SK-N-SH (cell line): ENCODE data around the gene TRIM28. TPM values are rescaled to one million over a fixed set of nuclear protein-coding genes. Genes with fewer than 3 reads are reported as not detected.

Source experiments
- CTCF ChIA-PET: fragments of 300-600, 350-600 bp; formaldehyde crosslinking; extraction: SDS; loops from one replicate; lab custom pipeline; 2021; lab: Yijun Ruan, JAX
- POLR2A ChIA-PET: fragments of 350-600 bp; sonication (Branson Sonifier 250); formaldehyde crosslinking; extraction: SDS; loops from one replicate; lab custom pipeline; 2020; ENCODE audit warnings: antibody characterized with exemption, inconsistent platforms; lab: Yijun Ruan, JAX
- DNase-seq: peaks from one replicate; pipeline ENCODE4 v3.0.0; 2012
- H2AFZ ChIP-seq: fragments of 200-600 bp; sonication (generic); 2 replicates; pipeline ENCODE4 v1.8.1; 2016; ENCODE audit warnings: antibody characterized with exemption, mild to moderate bottlenecking, low read depth
- H3F3A ChIP-seq: fragments of 200-600 bp; sonication (generic); replicated peaks from 2 replicates; pipeline ENCODE3; 2016; ENCODE audit warnings: antibody characterized with exemption, mild to moderate bottlenecking; ENCODE audit not compliant: insufficient read depth
- H3K27ac ChIP-seq, 2 experiments: fragments of 200-500 bp in 1 of 2; fragments of 200-600 bp in 1 of 2; sonication (Bioruptor generic) in 1 of 2; sonication (generic), shearing (Covaris generic) in 1 of 2; 2 replicates each; pipeline versions ENCODE4 v1.5.1 to v1.6.1; 2014 to 2016; ENCODE audit warnings: low read depth in 2 of 2, inconsistent platforms in 1 of 2, low read length in 1 of 2, mild to moderate bottlenecking in 1 of 2, mixed read lengths in 1 of 2
- H3K27me3 ChIP-seq: fragments of 200-600 bp; sonication (generic), shearing (Covaris generic); 2 replicates; pipeline ENCODE4 v1.6.1; 2016; ENCODE audit warnings: mixed run types; ENCODE audit not compliant: insufficient read depth
- H3K36me3 ChIP-seq, 2 experiments: fragments of 200-500 bp in 1 of 2; fragments of 200-600 bp in 1 of 2; sonication (Bioruptor generic) in 1 of 2; sonication (generic) in 1 of 2; replicated peaks in 1 of 2; 2 replicates each; pipeline versions ENCODE3 to v1.5.1; 2014 to 2016; ENCODE audit warnings: low read length in 1 of 2, mild to moderate bottlenecking in 1 of 2; ENCODE audit not compliant: insufficient read depth in 2 of 2, control insufficient read depth in 1 of 2
- H3K4me1 ChIP-seq, 2 experiments: fragments of 200-500 bp in 1 of 2; fragments of 200-600 bp in 1 of 2; sonication (Bioruptor generic) in 1 of 2; sonication (generic), shearing (Covaris generic) in 1 of 2; 2 replicates each; pipeline versions ENCODE4 v1.5.1 to v1.6.1; 2014 to 2016; ENCODE audit warnings: low read depth in 1 of 2, low read length in 1 of 2, mixed run types in 1 of 2; ENCODE audit not compliant: insufficient read depth in 2 of 2, control insufficient read depth in 1 of 2
- H3K4me2 ChIP-seq: fragments of 200-600 bp; sonication (generic), shearing (Covaris generic); 2 replicates; pipeline ENCODE4 v1.6.1; 2017; ENCODE audit warnings: mixed run types
- H3K4me3 ChIP-seq, 2 experiments: fragments of 200-500 bp in 1 of 2; fragments of 200-600 bp in 1 of 2; sonication (Bioruptor generic) in 1 of 2; sonication (generic), shearing (Covaris generic) in 1 of 2; 2 replicates each; pipeline versions ENCODE4 v1.5.1 to v1.8.1; 2014 to 2016; ENCODE audit warnings: low read depth in 2 of 2, inconsistent platforms in 1 of 2, low read length in 1 of 2, mild to moderate bottlenecking in 1 of 2, mixed read lengths in 1 of 2, moderate library complexity in 1 of 2
- H3K79me2 ChIP-seq: fragments of 200-600 bp; sonication (generic); 2 replicates; pipeline ENCODE4 v1.8.1; 2017; ENCODE audit warnings: mild to moderate bottlenecking; ENCODE audit not compliant: insufficient read depth
- H3K9ac ChIP-seq: fragments of 200-600 bp; sonication (generic); 2 replicates; pipeline ENCODE4 v1.6.1; 2017; ENCODE audit warnings: mixed run types
- H3K9me2 ChIP-seq: fragments of 200-600 bp; sonication (generic); 2 replicates; pipeline ENCODE4 v1.6.1; 2017; ENCODE audit warnings: mixed run types
- H3K9me3 ChIP-seq: fragments of 200-600 bp; sonication (generic); 2 replicates; pipeline ENCODE4 v1.6.1; 2017; ENCODE audit warnings: mixed run types, mild to moderate bottlenecking, moderate library complexity
- H4K20me1 ChIP-seq: fragments of 200-600 bp; sonication (generic); 2 replicates; pipeline ENCODE4 v1.6.1; 2017; ENCODE audit warnings: mild to moderate bottlenecking, mixed run types; ENCODE audit not compliant: insufficient read depth
- CHD2 ChIP-seq: fragments of 150-350 bp; IDR thresholded peaks from 2 replicates; pipeline ENCODE4 v1.6.1; 2018; ENCODE audit warnings: low read length; ENCODE audit not compliant: partially characterized antibody
- ELF1 ChIP-seq: IDR thresholded peaks from 2 replicates; pipeline ENCODE4 v1.4.0; 2012
- EP300 ChIP-seq, 2 experiments: IDR thresholded peaks; 2 replicates each; pipeline versions ENCODE4 v1.4.0 to v1.6.1; 2012; ENCODE audit warnings: borderline replicate concordance in 1 of 2, low read depth in 1 of 2, low read length in 1 of 2
- EZH2phosphoT487 ChIP-seq: fragments of 200-600 bp; sonication (generic); IDR thresholded peaks from 2 replicates; pipeline ENCODE4 v1.6.1; 2017; ENCODE audit warnings: low read depth, mixed run types, mild to moderate bottlenecking, antibody characterized with exemption, moderate library complexity, borderline replicate concordance
- MEF2A ChIP-seq: IDR thresholded peaks from 2 replicates; pipeline ENCODE4 v1.4.0; 2012; ENCODE audit warnings: low read depth, borderline replicate concordance
- MXI1 ChIP-seq: IDR thresholded peaks from 2 replicates; pipeline ENCODE4 v1.6.1; 2012; ENCODE audit warnings: mild to moderate bottlenecking, low read depth, low read length, improper control_type of control experiment
- NRF1 ChIP-seq: IDR thresholded peaks from 2 replicates; pipeline ENCODE4 v1.6.1; 2012; ENCODE audit warnings: low read depth, mild to moderate bottlenecking, low read length
- POLR2AphosphoS5 ChIP-seq: IDR thresholded peaks from 2 replicates; pipeline ENCODE4 v1.6.1; 2012; ENCODE audit warnings: low read depth, low read length
- RXRA ChIP-seq: IDR thresholded peaks from 2 replicates; pipeline ENCODE4 v1.4.0; 2012; ENCODE audit warnings: low read depth, mild to moderate bottlenecking, borderline replicate concordance
- SMC3 ChIP-seq: IDR thresholded peaks from 2 replicates; pipeline ENCODE4 v1.6.1; 2012; ENCODE audit warnings: low read depth, low read length, improper control_type of control experiment
- USF2 ChIP-seq: fragments of 150-350 bp; IDR thresholded peaks from 2 replicates; pipeline ENCODE4 v1.6.1; 2017; ENCODE audit warnings: antibody characterized with exemption, low read length, low read depth, borderline replicate concordance
- YY1 ChIP-seq: IDR thresholded peaks from 2 replicates; pipeline ENCODE4 v1.4.0; 2012; ENCODE audit warnings: low read depth, mild to moderate bottlenecking
- WGBS: methylation state at CpG from one replicate; pipeline ENCODE4 v1.1.6; 2017; ENCODE audit warnings: low lambda C conversion rate; 5-methylcytosine and 5-hydroxymethylcytosine counted together
- polyA plus RNA-seq, 3 experiments: library from polyadenylated mRNA; depleted of rRNA; stranded (reverse); fragments of >200 nt; gene quantifications; 2 replicates each; pipeline ENCODE4 v1.2.3, GENCODE V29; 2012
- TF ChIP-seq, protein P1 (sequence below): IDR thresholded peaks from 2 replicates; pipeline ENCODE4 v1.4.0; 2012; ENCODE audit warnings: low read depth, borderline replicate concordance
- TF ChIP-seq, protein P2 (sequence below): fragments of 200-600 bp; sonication (generic); IDR thresholded peaks from 2 replicates; pipeline ENCODE4 v1.6.1; 2017; ENCODE audit warnings: antibody characterized with exemption, mild to moderate bottlenecking, moderate library complexity

The TRIM28 gene
- polyA plus RNA-seq, 1 of the 3 experiments (the other 2 are of a cell fraction) = 594 TPM

DNA sequence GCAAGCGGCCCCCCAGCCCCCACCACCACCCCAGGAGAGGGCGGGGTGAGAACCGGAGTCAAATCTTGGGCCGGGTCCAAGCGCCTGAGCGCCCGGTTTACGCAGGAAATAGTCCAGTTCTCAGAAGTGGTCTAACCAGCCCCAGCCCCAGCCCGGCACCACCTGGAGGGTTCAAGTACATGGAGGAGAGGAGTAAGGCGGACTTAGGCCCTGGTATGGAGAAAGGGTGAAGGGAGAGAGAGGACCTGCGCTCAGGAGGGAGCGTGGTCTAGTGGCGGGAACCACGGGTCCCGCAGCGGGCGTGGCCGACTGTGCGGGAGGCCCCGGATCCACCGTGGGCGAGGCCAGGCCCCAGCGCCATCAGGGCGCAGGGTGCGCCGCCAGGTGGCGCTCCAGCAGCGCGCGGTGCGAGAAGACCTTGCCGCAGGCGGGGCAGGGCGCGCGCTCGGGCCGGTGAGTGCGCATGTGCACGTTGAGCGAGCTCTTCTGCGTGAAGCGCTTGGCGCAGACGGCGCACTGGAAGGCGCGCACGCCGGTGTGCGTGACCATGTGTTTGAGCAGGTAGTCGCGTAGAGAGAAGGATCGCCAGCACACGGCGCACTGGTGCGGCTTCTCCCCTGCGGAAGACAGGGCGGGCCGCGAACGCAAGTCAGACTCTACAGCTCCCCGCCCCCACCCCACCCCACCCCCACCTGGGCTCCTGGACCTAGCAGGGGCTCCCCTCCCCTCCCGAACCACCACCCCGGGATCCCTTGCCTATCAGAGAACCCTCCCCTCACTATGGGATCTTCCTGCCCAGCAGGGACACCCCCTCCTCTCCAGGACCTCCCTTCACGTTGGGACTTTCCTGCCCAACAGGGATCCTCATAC lies 29.9 kb upstream of the TRIM28 start (continued):
- TF ChIP-seq, protein P1, sequence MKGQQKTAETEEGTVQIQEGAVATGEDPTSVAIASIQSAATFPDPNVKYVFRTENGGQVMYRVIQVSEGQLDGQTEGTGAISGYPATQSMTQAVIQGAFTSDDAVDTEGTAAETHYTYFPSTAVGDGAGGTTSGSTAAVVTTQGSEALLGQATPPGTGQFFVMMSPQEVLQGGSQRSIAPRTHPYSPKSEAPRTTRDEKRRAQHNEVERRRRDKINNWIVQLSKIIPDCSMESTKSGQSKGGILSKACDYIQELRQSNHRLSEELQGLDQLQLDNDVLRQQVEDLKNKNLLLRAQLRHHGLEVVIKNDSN = no peak
- TF ChIP-seq RXRA = no peak

GRCh38 chr19:58514564-58515022 lies 29.3 kb upstream of the TRIM28 start:
- Histone ChIP-seq H3K9me3 (no peaks in the 10 kb centered on the region), H3K27ac (peak overlapping the region in 1 of 2 experiments; percentile 85; a peak in 2 of 4 replicates), H3K36me3 (peaks cover 9 to 28% of the 10 kb centered on the region in 2 experiments), H4K20me1 (no peaks in the 10 kb centered on the region; the same call in 1 of the 2 replicates), H3K27me3 (no peaks in the 10 kb centered on the region), H2AFZ (no peak overlapping the region), H3K9me2 (no peaks in the 10 kb centered on the region), H3K4me2 (peak overlapping the region; percentile 66), H3F3A (peaks cover 14% of the 10 kb centered on the region), H3K9ac (no peak overlapping the region), H3K4me1 (peaks cover 0 to 34% of the 10 kb centered on the region in 2 experiments; a peak in 1 of 4 replicates), H3K4me3 (peak overlapping the region in 1 of 2 experiments; percentile 47; a peak in 2 of 4 replicates), H3K79me2 (peaks cover 57% of the 10 kb centered on the region)
- ChIA-PET POLR2A (interaction anchor here (1.2 to 1.9 kb wide), 4 partner anchors 29 to 45 kb away, joined by 3 to 10 read pairs (median 5); partner anchors contain the start of genes CHMP2A and TRIM28), CTCF (interaction anchor here (0.6 to 2.4 kb wide), 11 partner anchors 11 to 1151 kb away, joined by 3 to 23 read pairs (median 4); partner anchors contain the start of genes CHMP2A, TRAPPC2B, TRIM28 and ZNF547)
- WGBS = 31% methylated on average over 2 of the region's 3 CpGs
- TF ChIP-seq, protein P2, sequence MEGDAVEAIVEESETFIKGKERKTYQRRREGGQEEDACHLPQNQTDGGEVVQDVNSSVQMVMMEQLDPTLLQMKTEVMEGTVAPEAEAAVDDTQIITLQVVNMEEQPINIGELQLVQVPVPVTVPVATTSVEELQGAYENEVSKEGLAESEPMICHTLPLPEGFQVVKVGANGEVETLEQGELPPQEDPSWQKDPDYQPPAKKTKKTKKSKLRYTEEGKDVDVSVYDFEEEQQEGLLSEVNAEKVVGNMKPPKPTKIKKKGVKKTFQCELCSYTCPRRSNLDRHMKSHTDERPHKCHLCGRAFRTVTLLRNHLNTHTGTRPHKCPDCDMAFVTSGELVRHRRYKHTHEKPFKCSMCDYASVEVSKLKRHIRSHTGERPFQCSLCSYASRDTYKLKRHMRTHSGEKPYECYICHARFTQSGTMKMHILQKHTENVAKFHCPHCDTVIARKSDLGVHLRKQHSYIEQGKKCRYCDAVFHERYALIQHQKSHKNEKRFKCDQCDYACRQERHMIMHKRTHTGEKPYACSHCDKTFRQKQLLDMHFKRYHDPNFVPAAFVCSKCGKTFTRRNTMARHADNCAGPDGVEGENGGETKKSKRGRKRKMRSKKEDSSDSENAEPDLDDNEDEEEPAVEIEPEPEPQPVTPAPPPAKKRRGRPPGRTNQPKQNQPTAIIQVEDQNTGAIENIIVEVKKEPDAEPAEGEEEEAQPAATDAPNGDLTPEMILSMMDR = no peak
- TF ChIP-seq ELF1 = no peak
- no peak for TF ChIP-seq MXI1
- no peak for TF ChIP-seq EP300 (IDR thresholded peaks at IDR 0.05; ENCODE audit: borderline replicate concordance in 1 of 2, low read depth in 1 of 2, low read length in 1 of 2)
- TF ChIP-seq POLR2AphosphoS5 = no peak
- no peak for TF ChIP-seq SMC3
- no peak for TF ChIP-seq NRF1
- no peak for TF ChIP-seq YY1
- peak; percentile 66 for DNase-seq

GRCh38 chr19:58515259-58515658 lies 28.6 kb upstream of the TRIM28 start:
- WGBS = 95% methylated on average over 2 of the region's 2 CpGs
- Histone ChIP-seq H3K27ac (no peak overlapping the region), H4K20me1 (no peaks in the 10 kb centered on the region; the same call in 1 of the 2 replicates), H3K9me2 (no peaks in the 10 kb centered on the region), H3K36me3 (peaks cover 9 to 28% of the 10 kb centered on the region in 2 experiments), H2AFZ (no peak overlapping the region), H3K9ac (no peak overlapping the region), H3K4me3 (no peak overlapping the region), H3K79me2 (peaks cover 57% of the 10 kb centered on the region), H3K9me3 (no peaks in the 10 kb centered on the region), H3F3A (peaks cover 19% of the 10 kb centered on the region), H3K27me3 (no peaks in the 10 kb centered on the region)
- no peak for DNase-seq
- POLR2A ChIA-PET = no interaction called here
- CTCF ChIA-PET = interaction anchor here (2.4 kb wide), 1 partner anchor 15 kb away, joined by 23 read pairs; no protein-coding TSS in a partner anchor
- TF ChIP-seq EP300 (IDR thresholded peaks at IDR 0.05; ENCODE audit: borderline replicate concordance in 1 of 2, low read depth in 1 of 2, low read length in 1 of 2) (no peak), NRF1 (no peak), POLR2AphosphoS5 (no peak), USF2 (no peak), EZH2phosphoT487 (no peak), MEF2A (no peak), CHD2 (no peak), MXI1 (no peak), ELF1 (no peak)
- TF ChIP-seq, protein P1 = no peak
- TF ChIP-seq, all 33 proteins: peak for 0
- Histone ChIP-seq H3K4me1 (peaks cover 0 to 34% of the 10 kb centered on the region in 2 experiments; a peak in 1 of 4 replicates), H3K4me2 (no peak overlapping the region)
